ENCODE results near the gene LRPPRC. TPM values are rescaled to one million over a fixed set of nuclear protein-coding genes. Genes with fewer than 3 reads are reported as not detected.
"Not testable (repeated sequence)": the region's sequence is repeated elsewhere in the genome, so short reads cannot be mapped to it uniquely, and the experiment has no call there.

Gene LRPPRC
- polyA plus RNA-seq (2013, experiment 1 of 2; ENCODE audit: insufficient read length) = 50.2 TPM
- 50.9 TPM for polyA plus RNA-seq (2013, experiment 2 of 2; ENCODE audit: insufficient read length)

- DNase-seq = peak; percentile 98
Measured at GRCh38 chr2:43995733-43996533, at the start of gene LRPPRC. Gene LRPPRC, minus strand, starts transcription at chr2:43995989. Its CDS starts 42 bp downstream, at chr2:43995947.

DNA sequence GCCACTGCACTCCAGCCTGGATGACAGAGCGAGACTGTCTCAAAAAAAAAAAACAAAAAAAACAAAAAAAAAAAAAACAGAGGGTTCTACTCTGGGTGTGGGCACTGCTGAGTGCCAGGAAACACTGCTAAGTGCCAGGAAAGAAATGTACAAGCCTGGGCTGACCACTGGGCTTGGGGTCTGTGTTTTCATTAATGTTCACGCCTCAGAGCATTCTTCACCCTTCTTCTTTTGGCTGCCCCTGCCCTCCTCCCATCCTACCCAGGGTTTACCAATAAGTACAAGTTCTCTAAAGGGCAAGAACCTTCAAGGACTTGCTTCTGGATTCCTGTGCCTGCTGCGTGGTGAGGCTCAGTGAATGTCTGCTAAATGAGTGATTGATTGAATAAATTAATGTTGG, 49.3 kb upstream of the LRPPRC start:
- no peak for DNase-seq

- peak; percentile 73 for DNase-seq
Measured at GRCh38 chr2:44044281-44044720, 48.5 kb upstream of the LRPPRC start.

- no peak for DNase-seq
Measured at GRCh38 chr2:44040365-44040764, 44.6 kb upstream of the LRPPRC start.

GRCh38 chr2:44038277-44038676, 42.5 kb upstream of the LRPPRC start:
- no peak for DNase-seq

GRCh38 chr2:44037221-44037620, 41.4 kb upstream of the LRPPRC start:
- DNase-seq = no peak

DNA sequence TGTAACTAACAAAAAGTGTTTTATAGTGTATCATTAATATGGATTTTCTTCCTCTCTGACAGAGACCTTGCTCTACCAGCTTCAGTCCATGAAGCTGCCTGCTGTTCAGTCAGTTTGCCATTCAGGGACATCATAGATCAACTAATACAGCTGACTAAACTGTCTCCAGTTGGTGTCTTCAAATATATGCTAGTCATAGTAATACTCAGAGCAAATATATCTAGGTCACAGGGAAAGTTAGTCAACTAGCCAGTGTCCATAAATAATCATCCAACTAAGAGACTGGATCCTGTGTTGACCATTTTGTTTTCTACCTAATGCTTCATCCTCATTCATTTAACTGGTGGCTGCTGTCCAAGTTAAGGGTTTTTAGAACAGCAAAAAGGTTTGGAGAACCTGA, 38.2 kb upstream of the LRPPRC start:
- DNase-seq = no peak

GRCh38 chr2:44027076-44027475, 31.3 kb upstream of the LRPPRC start:
- not testable (repeated sequence) for DNase-seq

- peak; percentile 49 for DNase-seq
Measured at GRCh38 chr2:44016282-44016681, 20.5 kb upstream of the LRPPRC start.

DNA sequence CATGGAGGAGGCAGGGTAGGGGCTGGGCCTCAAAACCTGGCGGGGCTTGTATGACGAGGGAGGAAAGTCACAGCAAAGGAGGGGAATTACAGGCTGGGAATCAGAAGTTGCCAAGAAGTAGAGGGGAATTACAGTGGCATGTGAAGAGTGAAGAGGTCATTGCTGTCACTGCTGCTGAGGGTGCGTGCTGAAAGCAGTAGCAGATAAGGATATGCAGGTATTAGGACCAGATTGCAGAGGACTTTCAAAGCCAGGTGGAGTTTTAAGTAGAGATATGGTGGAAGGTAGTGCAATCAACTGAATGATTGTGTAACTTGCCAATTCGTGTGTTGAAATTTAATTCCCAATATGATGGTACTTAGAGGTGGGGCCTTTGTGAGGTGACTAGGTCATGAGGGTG, 19.4 kb upstream of the LRPPRC start:
- no peak for DNase-seq

DNA sequence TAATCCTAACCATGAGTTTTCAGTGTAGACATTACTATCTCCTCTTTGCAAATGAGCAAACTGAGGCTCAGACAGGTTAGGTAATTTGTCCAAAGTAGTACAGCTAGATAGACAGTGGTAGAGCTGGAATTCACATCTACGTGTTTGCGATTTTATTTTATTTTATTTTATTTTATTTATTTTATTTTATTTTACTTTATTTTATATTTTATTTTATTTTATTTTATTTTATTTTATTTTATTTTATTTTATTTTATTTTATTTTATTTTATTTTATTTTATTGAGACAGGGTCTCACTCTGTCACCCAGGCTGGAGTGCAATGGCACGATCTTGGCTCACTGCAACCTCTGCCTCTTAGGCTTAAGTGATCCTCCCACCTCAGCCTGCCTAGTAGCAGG, 17.4 kb upstream of the LRPPRC start:
- not testable (repeated sequence) for DNase-seq

DNA sequence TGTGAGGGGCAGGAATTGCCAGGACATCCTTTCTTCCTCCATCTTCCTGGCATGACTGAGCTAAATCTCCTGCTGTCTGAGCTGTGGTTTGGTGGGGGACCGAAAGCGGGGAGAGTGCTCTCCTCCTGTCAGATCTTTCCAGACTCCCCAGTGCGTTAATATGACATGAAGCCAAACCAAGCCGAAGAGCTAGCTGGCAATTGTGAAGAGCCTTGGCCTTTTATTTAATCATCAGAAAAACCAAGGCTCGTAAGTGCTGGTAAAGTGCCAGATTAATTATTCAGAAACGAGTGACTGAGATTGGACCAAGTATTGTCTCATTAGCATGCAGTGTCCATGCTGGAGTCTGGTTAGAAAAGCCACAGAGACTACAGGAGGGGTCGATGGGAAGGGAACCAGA, 14.5 kb upstream of the LRPPRC start:
- no peak for DNase-seq

DNA sequence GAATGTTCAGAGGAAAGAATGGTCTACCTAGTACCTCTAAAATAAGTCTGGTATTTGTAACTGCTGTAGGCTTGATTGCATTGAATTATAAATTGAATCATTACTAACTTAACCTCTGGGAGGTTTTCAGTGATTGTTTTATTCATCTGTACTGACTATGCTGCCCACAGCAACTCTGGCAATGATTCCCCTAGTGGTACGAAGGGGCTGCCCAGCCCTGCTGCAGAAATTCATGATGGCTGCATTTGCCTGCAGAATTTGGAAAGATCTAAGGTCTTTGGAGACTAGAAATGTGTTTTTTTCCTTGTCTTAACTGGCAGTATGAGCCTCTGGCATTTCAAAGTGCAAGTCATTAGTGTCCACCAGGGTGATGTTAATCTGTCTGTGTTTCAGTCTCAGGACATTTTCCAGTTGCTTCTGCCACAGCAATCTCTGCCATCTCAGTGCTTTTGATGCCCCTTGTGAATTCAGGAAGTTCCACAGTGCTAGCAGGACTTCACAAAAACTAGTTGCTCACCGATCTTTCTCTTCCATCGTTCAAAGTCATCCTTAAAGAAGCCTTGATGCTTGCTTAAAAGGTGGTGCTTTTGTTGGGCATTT, 13.4 kb upstream of the LRPPRC start:
- no peak for DNase-seq

DNA sequence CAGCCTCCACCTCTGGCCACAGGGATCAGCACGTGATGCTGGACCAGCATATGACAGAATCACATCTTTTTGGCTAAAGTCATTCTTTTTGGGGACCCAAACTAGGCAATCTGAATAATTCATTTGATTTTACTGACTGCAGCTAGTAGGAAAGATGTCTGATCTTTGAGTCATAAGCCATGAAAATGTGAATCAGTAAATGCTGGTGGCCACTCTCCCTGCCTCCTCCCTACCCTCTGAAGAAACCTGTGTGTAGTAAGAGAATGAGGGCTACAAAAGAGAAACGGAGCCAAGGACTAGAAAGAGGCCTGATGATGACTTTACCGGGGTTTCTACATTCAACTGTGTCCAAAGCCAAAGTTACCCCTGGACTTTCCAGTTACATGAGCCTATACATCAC, 10.1 kb upstream of the LRPPRC start:
- peak; percentile 13 for DNase-seq

- DNase-seq = no peak
Measured at GRCh38 chr2:44004735-44005602, 9.2 kb upstream of the LRPPRC start.

GRCh38 chr2:44001716-44002115, 5.9 kb upstream of the LRPPRC start:
- no peak for DNase-seq

DNA sequence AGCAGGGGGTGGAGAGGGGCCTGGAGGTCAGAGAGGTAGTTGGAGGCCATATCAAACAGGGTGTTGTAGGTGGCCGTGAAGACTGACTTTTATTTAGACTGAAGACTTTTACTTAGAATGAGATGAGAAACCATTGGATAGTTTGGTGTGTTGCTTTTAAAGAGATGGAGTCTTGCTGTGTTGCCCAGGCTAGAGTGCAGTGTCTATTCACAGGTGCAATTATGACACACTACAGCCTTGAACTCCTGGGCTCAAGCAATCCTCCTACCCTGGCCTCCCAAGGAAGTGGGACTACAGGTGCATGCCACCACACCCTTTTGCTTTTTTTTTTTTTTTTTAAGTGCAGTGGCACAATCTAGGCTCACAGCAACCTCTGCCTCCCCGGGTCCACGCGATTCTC, 2.5 kb upstream of the LRPPRC start:
- DNase-seq = no peak

GRCh38 chr2:43993437-43993836, 2.4 kb downstream of the LRPPRC start:
- DNase-seq = no peak

DNA sequence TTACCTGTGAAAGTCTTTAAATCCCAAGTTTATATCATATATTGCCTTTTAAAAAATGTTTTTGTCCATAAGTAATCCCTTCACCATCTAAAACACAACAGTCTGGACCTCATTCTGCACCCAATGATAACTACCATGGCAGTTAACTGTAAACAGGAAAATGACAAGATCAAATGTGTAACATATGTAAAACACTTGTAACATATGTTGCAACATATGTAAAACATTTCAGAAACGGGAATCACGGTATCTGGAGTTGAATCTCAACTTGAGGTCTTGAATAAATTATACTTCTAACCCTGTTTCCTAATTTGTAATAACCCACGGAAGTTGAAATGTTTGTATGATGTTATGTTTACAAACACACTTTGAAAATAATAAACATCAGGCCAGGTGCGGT, 6.2 kb downstream of the LRPPRC start:
- DNase-seq = no peak

DNA sequence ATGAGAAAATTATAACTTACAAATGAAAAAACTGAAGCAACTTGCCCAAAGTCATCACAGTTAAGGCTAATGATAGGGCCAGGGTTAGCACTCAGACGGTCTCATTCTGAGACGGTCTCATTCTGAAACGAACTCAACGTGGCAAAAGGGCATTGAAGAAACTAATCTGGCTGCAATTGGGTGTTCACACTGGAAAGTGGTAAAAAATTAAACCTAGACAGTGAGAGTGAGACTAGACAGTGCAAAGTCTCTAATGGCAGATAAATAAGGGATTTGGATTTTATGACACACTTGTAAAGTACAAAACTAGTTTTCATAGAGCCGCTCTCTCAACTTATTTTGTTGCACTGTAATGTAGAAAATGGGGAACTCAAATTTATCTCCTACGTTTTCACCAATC, 9.2 kb downstream of the LRPPRC start:
- DNase-seq = no peak

GRCh38 chr2:43985359-43985758, 10.4 kb downstream of the LRPPRC start:
- no peak for DNase-seq

DNA sequence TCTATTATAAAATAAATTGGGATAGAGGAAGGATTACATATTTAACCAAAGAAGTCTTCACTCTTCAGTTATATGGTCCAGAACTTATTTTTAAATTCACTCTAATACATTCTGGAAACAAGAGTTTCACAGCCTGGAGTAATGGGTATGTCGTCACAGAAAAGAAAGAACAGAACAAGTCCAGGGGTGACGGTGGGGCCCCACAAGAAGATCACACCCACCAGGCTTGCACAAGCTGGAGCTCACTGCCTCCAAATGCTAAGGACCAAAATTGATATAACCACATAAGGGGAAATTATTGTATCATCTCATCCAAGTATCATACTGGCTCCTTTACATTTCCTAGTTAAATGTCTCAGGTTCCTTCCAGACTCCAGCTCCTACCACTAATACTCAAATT, 11.3 kb downstream of the LRPPRC start:
- DNase-seq = no peak

GRCh38 chr2:43980902-43981301, 14.9 kb downstream of the LRPPRC start:
- DNase-seq = peak; percentile 4

Measured in fibroblast of skin of abdomen (primary cell).